A204.1 (cell line): ENCODE data around the gene KRTAP5-9.
"Not testable (repeated sequence)": the region's sequence is repeated elsewhere in the genome, so short reads cannot be mapped to it uniquely, and the experiment has no call there.

ENCODE experiments used
- FAIRE-seq: peaks from 2 replicates; lab custom pipeline; 2012; peaks lifted over from hg19 to GRCh38; lab: Jason Lieb, UNC

The KRTAP5-9 gene

GRCh38 chr11:71588314-71588713 lies 40.1 kb downstream of the KRTAP5-9 start:
- not testable (repeated sequence) for FAIRE-seq

DNA sequence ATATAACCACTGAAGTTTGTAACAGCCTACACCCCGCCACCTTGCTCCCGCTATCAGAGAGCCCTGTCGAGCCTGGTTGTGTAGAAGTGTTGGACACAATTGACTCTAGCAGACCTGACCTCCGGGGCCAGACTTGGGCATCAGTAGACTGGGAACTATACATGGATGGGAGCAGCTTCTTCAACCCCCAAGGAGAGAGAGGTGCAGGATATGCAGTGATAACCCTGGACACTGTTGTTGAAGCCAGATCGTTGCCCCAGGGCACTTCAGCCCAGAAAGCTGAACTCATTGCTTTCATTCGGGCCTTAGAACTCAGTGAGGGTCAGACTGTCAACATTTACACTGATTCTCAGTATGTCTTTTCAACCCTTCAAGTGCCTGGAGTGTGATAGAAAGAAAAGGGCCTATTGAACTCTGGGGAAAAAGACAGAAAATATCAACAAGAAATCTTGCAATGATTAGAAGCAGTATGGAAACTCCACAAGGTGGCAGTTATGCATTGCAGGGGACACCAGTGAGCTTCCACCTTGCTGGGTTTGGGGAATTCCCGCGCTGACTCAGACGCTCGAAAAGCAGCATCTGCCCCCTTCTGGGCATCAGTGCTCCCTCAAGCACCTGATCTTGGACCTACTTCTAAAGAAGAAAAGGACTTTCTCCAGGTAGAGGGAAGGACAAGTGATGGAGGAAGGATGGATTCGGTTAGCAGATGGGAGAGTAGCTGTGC lies 40.8 kb downstream of the KRTAP5-9 start:
- not testable (repeated sequence) for FAIRE-seq

- FAIRE-seq = not testable (repeated sequence)
These were observed 41.3 kb downstream of the KRTAP5-9 start for GRCh38 chr11:71589546-71589920.
